H1 (cell line): ENCODE data around the gene TEK. TPM values are rescaled to one million over a fixed set of nuclear protein-coding genes. Genes with fewer than 3 reads are reported as not detected.

Source experiments
- CTCF ChIA-PET: fragments of 300-600 bp; sonication (Branson Sonifier 250); formaldehyde crosslinking; loops from one replicate; lab custom pipeline; 2021; ENCODE audit not compliant: partially characterized antibody; lab: Charles Lee
- POLR2A ChIA-PET: fragments of 300-600 bp; sonication (Branson Sonifier 250); formaldehyde crosslinking; loops from one replicate; lab custom pipeline; 2021; ENCODE audit warnings: inconsistent platforms; ENCODE audit not compliant: partially characterized antibody; lab: Charles Lee
- DNase-seq, 2 experiments: peaks; one replicate each; pipeline versions ENCODE4 v3.0.0 to v3.0.0-alpha.2; 2010 to 2022; ENCODE audit warnings: low spot score in 2 of 2, low read depth in 1 of 2, mixed read lengths in 1 of 2
- FAIRE-seq: peaks from 2 replicates; lab custom pipeline; 2011; peaks lifted over from hg19 to GRCh38; lab: Jason Lieb, UNC
- H2AFZ ChIP-seq: 2 replicates; pipeline ENCODE4 v1.8.1; 2012; ENCODE audit warnings: low read length, inconsistent platforms
- H2AK5ac ChIP-seq: 2 replicates; pipeline ENCODE4 v1.6.1; 2013; ENCODE audit warnings: low read depth, low read length
- H2BK120ac ChIP-seq: replicated peaks from 2 replicates; pipeline ENCODE3; 2013; ENCODE audit warnings: low read depth, low read length, inconsistent platforms
- H2BK12ac ChIP-seq: 2 replicates; pipeline ENCODE4 v1.6.1; 2013; ENCODE audit warnings: low read depth, low read length
- H2BK15ac ChIP-seq: 2 replicates; pipeline ENCODE4 v1.6.1; 2013; ENCODE audit warnings: low read length
- H2BK20ac ChIP-seq: 2 replicates; pipeline ENCODE4 v1.6.1; 2013; ENCODE audit warnings: low read length
- H2BK5ac ChIP-seq: 2 replicates; pipeline ENCODE4 v1.6.1; 2013; ENCODE audit warnings: low read depth, low read length
- H3K14ac ChIP-seq: 2 replicates; pipeline ENCODE4 v1.6.1; 2013; ENCODE audit warnings: inconsistent platforms; ENCODE audit not compliant: insufficient read length
- H3K18ac ChIP-seq: 2 replicates; pipeline ENCODE4 v1.6.1; 2013; ENCODE audit warnings: low read length; ENCODE audit errors: extremely low read depth
- H3K23ac ChIP-seq: 2 replicates; pipeline ENCODE4 v1.6.1; 2013; ENCODE audit warnings: inconsistent platforms; ENCODE audit not compliant: insufficient read length
- H3K23me2 ChIP-seq: 2 replicates; pipeline ENCODE4 v1.6.1; 2013; ENCODE audit warnings: low read depth, low read length
- H3K27ac ChIP-seq: 2 replicates; pipeline ENCODE4 v1.6.1; 2011; ENCODE audit warnings: low read depth, low read length, inconsistent platforms
- H3K27me3 ChIP-seq, 4 experiments: replicated peaks in 1 of 4; 1 replicate in 1 of 4; 2 replicates in 3 of 4; pipeline versions ENCODE4 v1.6.1 to v1.8.1; 2011 to 2013; ENCODE audit warnings: low read length in 3 of 4, mild to moderate bottlenecking in 3 of 4, inconsistent platforms in 2 of 4, mixed read lengths in 2 of 4, moderate library complexity in 1 of 4; ENCODE audit not compliant: control insufficient read depth in 3 of 4, insufficient read depth in 3 of 4; ENCODE audit errors: extremely low read depth in 1 of 4
- H3K36me3 ChIP-seq, 4 experiments: 2 replicates each; pipeline versions ENCODE4 v1.6.1 to v1.8.1; 2011 to 2013; ENCODE audit warnings: mild to moderate bottlenecking in 4 of 4, low read length in 3 of 4, moderate library complexity in 2 of 4, control low read depth in 1 of 4, inconsistent platforms in 1 of 4; ENCODE audit not compliant: insufficient read depth in 4 of 4, control insufficient read depth in 2 of 4
- H3K4ac ChIP-seq: replicated peaks from 2 replicates; pipeline ENCODE3; 2013; ENCODE audit warnings: low read length, low read depth, mixed read lengths, inconsistent platforms; ENCODE audit not compliant: insufficient read length
- H3K4me1 ChIP-seq, 4 experiments: replicated peaks in 1 of 4; 1 replicate in 1 of 4; 2 replicates in 3 of 4; pipeline versions ENCODE4 v1.6.1 to v1.8.1; 2011 to 2013; ENCODE audit warnings: low read length in 3 of 4, inconsistent platforms in 2 of 4, mixed read lengths in 1 of 4; ENCODE audit not compliant: insufficient read depth in 4 of 4, control insufficient read depth in 3 of 4
- H3K4me2 ChIP-seq, 2 experiments: 2 replicates each; pipeline versions ENCODE4 v1.6.1 to v1.8.1; 2011 to 2013; ENCODE audit warnings: low read depth in 2 of 2, low read length in 2 of 2, control low read depth in 1 of 2, inconsistent platforms in 1 of 2, mild to moderate bottlenecking in 1 of 2; ENCODE audit not compliant: insufficient read depth in 1 of 2
- H3K4me3 ChIP-seq, 4 experiments: fragments of 200-600, 300-600 bp in 1 of 4; sonication (generic), shearing (Covaris generic), sonication (Bioruptor Twin) in 1 of 4; 2 replicates each; pipeline versions ENCODE4 v1.5.1 to v1.8.1; 2011 to 2016; ENCODE audit warnings: low read length in 4 of 4, low read depth in 3 of 4, control low read depth in 2 of 4, inconsistent platforms in 2 of 4, mild to moderate bottlenecking in 2 of 4, mixed read lengths in 1 of 4, moderate library complexity in 1 of 4; ENCODE audit not compliant: insufficient read depth in 2 of 4; ENCODE audit errors: extremely low read depth in 1 of 4
- H3K56ac ChIP-seq: replicated peaks from 2 replicates; pipeline ENCODE3; 2013; ENCODE audit warnings: low read depth, mild to moderate bottlenecking, mixed read lengths, low read length, inconsistent platforms; ENCODE audit not compliant: insufficient read length
- H3K79me1 ChIP-seq: 2 replicates; pipeline ENCODE4 v1.6.1; 2013; ENCODE audit warnings: low read depth, low read length, control low read depth
- H3K79me2 ChIP-seq, 2 experiments: 2 replicates each; pipeline versions ENCODE4 v1.6.1 to v1.8.1; 2012 to 2013; ENCODE audit warnings: low read length in 2 of 2, mild to moderate bottlenecking in 2 of 2, inconsistent platforms in 1 of 2; ENCODE audit not compliant: insufficient read depth in 2 of 2, control insufficient read depth in 1 of 2
- H3K9ac ChIP-seq, 4 experiments: replicated peaks in 1 of 4; 1 replicate in 1 of 4; 2 replicates in 3 of 4; pipeline versions ENCODE4 v1.6.1 to v1.8.1; 2011 to 2013; ENCODE audit warnings: low read depth in 3 of 4, low read length in 3 of 4, control low read depth in 2 of 4, mild to moderate bottlenecking in 2 of 4, moderate library complexity in 2 of 4, inconsistent platforms in 1 of 4; ENCODE audit errors: extremely low read depth in 1 of 4
- H3K9me3 ChIP-seq, 2 experiments: 2 replicates each; pipeline versions ENCODE4 v1.6.1 to v1.8.1; 2012 to 2013; ENCODE audit warnings: mild to moderate bottlenecking in 2 of 2, moderate library complexity in 2 of 2, control low read depth in 1 of 2, inconsistent platforms in 1 of 2, low read depth in 1 of 2, low read length in 1 of 2, mixed read lengths in 1 of 2; ENCODE audit not compliant: insufficient read depth in 2 of 2
- H4K20me1 ChIP-seq, 2 experiments: replicated peaks in 1 of 2; 2 replicates each; pipeline versions ENCODE3 to v1.8.1; 2011 to 2013; ENCODE audit warnings: inconsistent platforms in 2 of 2, low read length in 2 of 2, mild to moderate bottlenecking in 1 of 2; ENCODE audit not compliant: insufficient read depth in 2 of 2, control insufficient read depth in 1 of 2
- H4K5ac ChIP-seq: 2 replicates; pipeline ENCODE4 v1.6.1; 2013; ENCODE audit warnings: low read length, low read depth, mixed read lengths, inconsistent platforms; ENCODE audit not compliant: insufficient read length
- H4K8ac ChIP-seq: 2 replicates; pipeline ENCODE4 v1.8.0; 2013; ENCODE audit warnings: mild to moderate bottlenecking, moderate library complexity, low read length, inconsistent platforms; ENCODE audit not compliant: insufficient read depth; ENCODE audit errors: extremely low read depth
- H4K91ac ChIP-seq: replicated peaks from 2 replicates; pipeline ENCODE3; 2013; ENCODE audit warnings: low read length, mixed read lengths, inconsistent platforms; ENCODE audit not compliant: insufficient read length
- BACH1 ChIP-seq: IDR thresholded peaks from 2 replicates; pipeline ENCODE4 v1.6.1; 2012; ENCODE audit warnings: low read length, improper control_type of control experiment
- BRCA1 ChIP-seq: IDR thresholded peaks from 2 replicates; pipeline ENCODE4 v1.6.1; 2012; ENCODE audit warnings: low read depth, low read length, improper control_type of control experiment
- CEBPB ChIP-seq: IDR thresholded peaks from 2 replicates; pipeline ENCODE4 v1.6.1; 2012; ENCODE audit warnings: low read depth, low read length
- CTBP2 ChIP-seq: IDR thresholded peaks from 2 replicates; pipeline ENCODE4 v1.7.0; 2011; ENCODE audit warnings: borderline replicate concordance, mild to moderate bottlenecking, moderate library complexity, mixed read lengths, low read length; ENCODE audit not compliant: insufficient read depth, insufficient read length
- CTCF ChIP-seq, 3 experiments: IDR thresholded peaks; 1 replicate in 2 of 3; 2 replicates in 1 of 3; pipeline versions ENCODE4 v1.5.1 to v1.6.1; 2011; ENCODE audit warnings: low read length in 3 of 3, mild to moderate bottlenecking in 3 of 3, inconsistent platforms in 2 of 3, low read depth in 1 of 3, moderate library complexity in 1 of 3; ENCODE audit not compliant: insufficient read depth in 1 of 3; ENCODE audit errors: control extremely low read depth in 1 of 3
- EGR1 ChIP-seq: IDR thresholded peaks from 2 replicates; pipeline ENCODE4 v1.6.1; 2011; ENCODE audit warnings: low read depth, low read length, borderline replicate concordance
- GABPA ChIP-seq: IDR thresholded peaks from 2 replicates; pipeline ENCODE4 v1.6.1; 2011; ENCODE audit warnings: mild to moderate bottlenecking, low read length, moderate library complexity, borderline replicate concordance; ENCODE audit not compliant: insufficient read depth
- TAF1 ChIP-seq: IDR thresholded peaks from 2 replicates; pipeline ENCODE4 v1.6.1; 2011; ENCODE audit warnings: mild to moderate bottlenecking, low read depth, low read length
- TBP ChIP-seq: IDR thresholded peaks from 2 replicates; pipeline ENCODE4 v1.6.1; 2011; ENCODE audit warnings: low read depth, low read length, improper control_type of control experiment
- TCF12 ChIP-seq: IDR thresholded peaks from 2 replicates; pipeline ENCODE4 v1.6.1; 2011; ENCODE audit warnings: low read depth, mild to moderate bottlenecking, low read length
- WGBS, 2 experiments: shearing (Covaris generic) in 1 of 2; methylation state at CpG; one replicate each; pipeline versions ENCODE4 v1.1.6 to v1.1.7; 2013 to 2015; ENCODE audit warnings: low lambda C conversion rate in 2 of 2, mixed read lengths in 2 of 2, inconsistent platforms in 1 of 2, low coverage in 1 of 2, missing lambda C conversion rate in 1 of 2; ENCODE audit not compliant: insufficient replicate concordance in 2 of 2, insufficient coverage in 1 of 2, insufficient read length in 1 of 2; ENCODE audit errors: extremely low coverage in 1 of 2, missing lambda C conversion rate in 1 of 2; 5-methylcytosine and 5-hydroxymethylcytosine counted together
- polyA plus RNA-seq, 7 experiments: library from polyadenylated mRNA; depleted of rRNA in 3 of 7; stranded (reverse) in 5 of 7; unstranded in 2 of 7; fragments of >200 nt in 5 of 7; fragments of 200-250 nt in 2 of 7; gene quantifications; 1 replicate in 5 of 7; 2 replicates in 1 of 7; 4 replicates in 1 of 7; pipeline versions ENCODE4 v1.2.1 to v1.2.3, GENCODE V29; 2011 to 2013; ENCODE audit warnings: missing spikeins in 2 of 7, mixed read lengths in 2 of 7
- total RNA-seq: library from RNA; stranded (reverse); fragmentation: NEBNext Ultra II Directional; extraction: Animal tissue kit (Norgen Biotek cat#: 25700); gene quantifications from 2 replicates; pipeline ENCODE4 v1.2.1, GENCODE V29; 2021

TEK gene
- total and polyA plus RNA-seq, 2 of the 8 experiments (the other 6 are each of a cell fraction or from before 2014, with no cell fraction given), result 11.0 to 35.8 TPM

GRCh38 chr9:27212621-27213020 lies 103.6 kb downstream of the TEK start:
- H2BK5ac ChIP-seq, result no peak overlapping the region
- no peak overlapping the region for H2AK5ac ChIP-seq
- FAIRE-seq (no peak), DNase-seq (no peak)
- no peaks in the 10 kb centered on the region for H4K20me1 ChIP-seq
- H3K14ac ChIP-seq, result no peak overlapping the region
- H3K4me1 ChIP-seq, result no peaks in the 10 kb centered on the region
- H3K4me3 ChIP-seq, result no peak overlapping the region
- no peak overlapping the region for H2BK12ac ChIP-seq
- H4K5ac ChIP-seq, result no peak overlapping the region
- H3K36me3 ChIP-seq, result peaks cover 0 to 14% (median 4%) of the 10 kb centered on the region in 4 experiments; a peak in 5 of 8 replicates
- H2BK15ac ChIP-seq, result no peak overlapping the region
- H3K18ac ChIP-seq, result no peak overlapping the region
- H3K79me1 ChIP-seq, result no peaks in the 10 kb centered on the region
- H2BK120ac ChIP-seq, result no peak overlapping the region
- H3K27ac ChIP-seq, result no peak overlapping the region
- no peak overlapping the region for H3K56ac ChIP-seq
- no peak overlapping the region for H4K91ac ChIP-seq
- no peaks in the 10 kb centered on the region for H3K27me3 ChIP-seq
- POLR2A ChIA-PET, result no interaction called here
- H3K9me3 ChIP-seq, result no peaks in the 10 kb centered on the region
- 92% methylated on average over 14 of the region's 14 CpGs; no CpG with 5 or more reads in 1 of the 2 experiments for WGBS, 2 experiments
- no peak overlapping the region for H3K4ac ChIP-seq
- TF ChIP-seq TCF12 (no peak), BRCA1 (no peak), CTCF (IDR thresholded peaks at IDR 0.05; ENCODE audit: control extremely low read depth in 1 of 3, insufficient read depth in 1 of 3, low read depth in 1 of 3, low read length in 3 of 3) (no peak), TAF1 (no peak), EGR1 (no peak), BACH1 (no peak), GABPA (no peak), CTBP2 (no peak), TBP (no peak), CEBPB (no peak)
- H3K79me2 ChIP-seq, result no peaks in the 10 kb centered on the region
- H3K23me2 ChIP-seq, result no peaks in the 10 kb centered on the region
- no peak overlapping the region for H3K4me2 ChIP-seq
- H3K9ac ChIP-seq, result no peak overlapping the region
- CTCF ChIA-PET, result no interaction called here
- H4K8ac ChIP-seq, result no peak overlapping the region
- H2AFZ ChIP-seq, result no peak overlapping the region
- no peak overlapping the region for H3K23ac ChIP-seq
- H2BK20ac ChIP-seq, result no peak overlapping the region
